GM21447 (cell line): ENCODE measurements around the gene BCO2.
A peak's percentile ranks its signal among the peaks of the same experiment; 100 is the strongest.
"Not testable (repeated sequence)": the region's sequence is repeated elsewhere in the genome, so short reads cannot be mapped to it uniquely, and the experiment has no call there.

Experiments used
- ATAC-seq: cut with Tn5 transposase; IDR thresholded peaks from one replicate; pipeline ENCODE4 v1.9.1; 2021; ENCODE audit not compliant: unreplicated experiment

BCO2 gene

DNA sequence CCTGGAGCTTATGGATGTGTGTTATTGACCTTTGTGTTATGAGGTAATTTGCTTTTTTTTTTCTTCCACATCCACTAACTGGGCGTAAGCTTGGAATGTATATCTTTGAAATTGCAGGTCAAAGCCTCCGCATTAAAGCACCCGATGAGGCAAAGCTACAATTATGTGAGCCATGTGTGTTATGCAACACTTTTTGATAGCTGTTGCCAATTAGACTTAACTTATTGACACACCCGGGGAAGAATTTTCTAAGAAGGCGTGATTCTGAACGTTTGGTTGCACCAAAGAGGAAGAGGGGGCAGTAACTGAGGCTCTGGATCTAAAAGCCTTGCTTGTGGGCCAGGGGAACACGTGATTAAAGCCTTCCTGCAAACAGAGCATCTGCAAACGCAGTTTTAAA, 8.8 kb upstream of the BCO2 start:
- no peak for ATAC-seq

- ATAC-seq, result no peak
These were observed 8.2 kb upstream of the BCO2 start, which contains the start of gene TEX12 for GRCh38 chr11:112167145-112167544. TEX12 (plus strand) TSS chr11:112167372; CDS start chr11:112169269, 1,897 bp downstream.

DNA sequence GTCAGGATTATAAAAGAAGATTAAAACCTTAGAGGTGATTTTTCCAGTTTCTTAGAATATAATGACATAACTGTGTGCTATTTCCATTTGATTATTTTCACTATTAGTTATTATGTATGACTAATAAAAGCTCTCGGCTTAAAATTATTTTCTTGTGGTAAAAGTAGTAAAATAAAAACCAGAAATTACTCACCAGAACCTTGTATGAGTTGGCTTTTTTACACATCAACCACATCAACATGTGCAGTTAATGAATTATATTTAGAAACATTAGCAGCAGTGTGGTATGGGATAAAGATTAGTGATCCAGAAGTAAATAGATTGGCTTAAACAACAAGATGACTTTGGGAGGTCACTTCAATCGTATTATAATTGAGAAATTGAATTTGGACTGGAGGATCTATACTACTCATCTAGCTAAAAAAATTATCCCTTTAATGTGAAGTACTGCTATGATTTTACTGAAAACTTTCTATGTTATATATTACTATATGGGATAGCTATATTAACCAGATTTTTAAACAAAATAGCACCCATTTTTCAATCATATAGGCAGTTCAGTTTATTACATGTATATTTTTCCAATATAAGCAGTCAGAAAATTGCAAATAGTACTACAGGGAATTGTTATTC, 2.8 kb upstream of the BCO2 start:
- ATAC-seq, result no peak

GRCh38 chr11:112173152-112173551, 2.2 kb upstream of the BCO2 start:
- ATAC-seq, result no peak

DNA sequence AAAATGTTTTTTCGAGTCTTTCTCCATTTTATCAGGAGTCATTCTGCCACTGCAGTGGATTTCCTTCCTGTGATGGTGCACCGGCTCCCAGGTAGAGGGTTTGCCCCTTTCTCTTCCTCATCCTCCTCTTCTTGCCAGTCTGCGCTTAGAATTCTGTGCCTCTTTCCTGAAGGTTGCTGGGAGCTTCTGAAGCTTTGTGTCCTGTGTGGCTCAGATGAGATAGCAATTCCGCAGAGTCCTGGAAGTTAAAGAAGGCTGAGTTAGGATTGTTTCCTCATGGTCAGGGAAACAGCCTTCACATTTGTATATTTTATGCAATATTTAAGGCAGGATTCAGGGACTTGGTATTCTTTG, 264 bp downstream of the BCO2 start:
- ATAC-seq, result no peak

DNA sequence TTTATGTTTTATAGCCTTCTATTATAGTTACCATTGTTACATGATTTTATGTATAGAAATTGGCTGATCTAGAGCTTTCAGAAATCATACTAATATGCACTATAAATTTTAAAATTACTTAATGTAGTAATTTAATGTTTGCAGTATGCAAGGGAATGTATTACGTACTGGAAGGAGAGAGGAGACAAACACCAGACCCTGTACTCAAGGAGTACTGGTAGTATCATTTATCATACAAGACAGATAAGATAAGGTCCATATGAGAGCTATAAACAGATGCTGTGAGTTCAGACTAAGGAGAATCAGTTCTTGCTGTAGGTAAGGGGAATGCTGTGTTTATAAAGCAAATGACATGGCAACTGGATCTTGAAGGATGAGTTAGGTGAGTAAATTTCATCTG, 765 bp downstream of the BCO2 start:
- ATAC-seq, result no peak

- ATAC-seq, result no peak
These were observed 2.3 kb downstream of the BCO2 start for GRCh38 chr11:112177589-112177988.

DNA sequence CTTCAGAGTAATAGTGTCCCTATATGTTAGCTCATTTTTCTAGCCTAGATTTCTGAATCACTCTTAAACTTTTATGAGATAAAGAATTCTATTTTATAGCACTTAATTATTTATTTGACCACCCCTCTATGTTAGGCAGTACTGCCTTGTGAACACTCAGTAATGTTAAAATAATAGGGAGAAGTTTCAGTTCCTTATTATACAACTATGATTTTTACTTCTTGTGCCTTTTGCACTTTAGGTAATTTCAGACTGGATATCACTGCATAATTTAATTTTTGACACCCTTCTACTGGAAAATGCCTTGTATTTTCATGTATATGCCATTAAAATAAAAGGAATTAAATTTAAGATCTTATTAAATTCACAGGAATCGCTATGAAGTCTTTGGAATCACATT, 3.1 kb downstream of the BCO2 start:
- no peak for ATAC-seq

- no peak for ATAC-seq
These were observed 3.6 kb downstream of the BCO2 start for GRCh38 chr11:112178936-112179335.

- peak; percentile 75 for ATAC-seq
These were observed 4.3 kb downstream of the BCO2 start for GRCh38 chr11:112179601-112180000.

GRCh38 chr11:112182867-112183266, 7.6 kb downstream of the BCO2 start:
- no peak for ATAC-seq

DNA sequence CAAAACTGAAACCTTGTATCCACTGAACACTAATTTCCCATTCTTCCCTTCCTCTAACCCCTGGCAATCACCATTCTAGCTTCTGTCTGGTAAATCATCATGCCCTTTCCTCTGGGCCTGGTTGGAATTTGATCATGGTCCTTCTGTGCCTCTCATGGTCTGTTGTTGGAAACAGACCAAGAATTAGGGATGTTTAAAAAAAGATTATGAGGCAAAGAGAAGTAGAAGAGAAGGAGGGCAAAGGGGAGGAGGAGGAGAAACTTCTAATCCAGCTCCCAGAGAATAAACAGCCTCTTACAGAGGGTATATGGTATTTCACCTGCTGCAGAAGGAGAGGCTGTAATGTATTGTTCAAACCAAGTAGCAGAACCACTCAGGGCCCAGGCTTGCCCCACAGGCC, 10.6 kb downstream of the BCO2 start:
- ATAC-seq, result no peak

DNA sequence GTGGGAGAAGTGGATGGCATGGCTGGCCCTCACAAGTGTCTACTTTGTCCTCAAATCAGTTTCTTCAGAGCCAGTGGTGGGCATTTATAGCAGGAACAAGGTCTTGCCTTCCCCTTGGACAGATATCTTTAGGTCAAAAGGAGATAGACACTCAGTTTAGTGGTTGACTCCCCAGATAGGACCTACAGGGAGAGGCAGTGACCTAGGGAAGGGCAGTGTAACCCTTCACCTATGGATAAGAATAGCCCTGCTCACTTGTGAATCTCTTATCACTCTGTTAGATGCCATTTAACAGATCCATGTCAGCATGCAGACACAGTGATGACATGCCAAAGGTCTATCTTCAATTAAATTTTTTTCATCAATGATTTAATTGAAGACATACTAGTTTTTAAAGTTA, 11.0 kb downstream of the BCO2 start:
- no peak for ATAC-seq

- ATAC-seq, result not testable (repeated sequence)
These were observed 19.8 kb downstream of the BCO2 start for GRCh38 chr11:112195113-112195512.

GRCh38 chr11:112195951-112196351, 20.6 kb downstream of the BCO2 start:
- ATAC-seq, result no peak

- no peak for ATAC-seq
These were observed 21.3 kb downstream of the BCO2 start for GRCh38 chr11:112196519-112197087.

DNA sequence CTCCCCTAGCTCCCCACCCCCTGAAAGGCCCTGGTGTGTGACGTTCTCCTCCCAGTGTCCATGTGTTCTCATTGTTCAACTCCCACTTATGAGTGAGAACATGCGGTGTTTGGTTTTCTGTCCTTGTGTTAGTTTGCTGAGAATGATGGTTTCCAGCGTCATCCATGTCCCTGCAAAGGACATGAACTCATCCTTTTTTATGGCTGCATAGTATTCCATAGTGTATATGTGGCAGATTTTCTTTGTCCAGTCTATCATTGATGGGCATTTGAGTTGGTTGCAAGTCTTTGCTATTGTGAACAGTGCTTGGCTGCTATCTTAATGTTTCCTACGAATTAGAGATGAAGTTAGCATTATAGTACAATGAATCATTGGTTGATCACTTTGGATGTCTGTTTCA, 23.8 kb downstream of the BCO2 start:
- not testable (repeated sequence) for ATAC-seq

DNA sequence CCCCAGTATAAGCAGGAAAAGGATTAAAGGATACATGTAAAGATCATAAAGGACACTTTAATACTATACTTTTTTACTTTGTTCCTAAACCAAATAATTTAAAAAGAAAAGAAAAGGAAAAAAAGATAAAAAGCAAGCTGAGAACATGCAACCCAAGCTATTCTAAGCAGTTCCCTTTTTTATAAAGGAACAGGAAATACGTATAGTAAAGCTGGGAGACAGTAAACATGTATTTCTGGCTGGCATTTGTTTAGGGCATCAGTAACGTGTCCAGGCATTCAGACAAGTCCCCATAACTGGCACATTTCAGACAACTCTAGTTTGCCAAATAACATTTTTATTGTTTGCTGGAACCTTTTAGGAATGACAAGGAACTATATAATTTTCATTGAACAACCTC, 24.9 kb downstream of the BCO2 start:
- no peak for ATAC-seq

DNA sequence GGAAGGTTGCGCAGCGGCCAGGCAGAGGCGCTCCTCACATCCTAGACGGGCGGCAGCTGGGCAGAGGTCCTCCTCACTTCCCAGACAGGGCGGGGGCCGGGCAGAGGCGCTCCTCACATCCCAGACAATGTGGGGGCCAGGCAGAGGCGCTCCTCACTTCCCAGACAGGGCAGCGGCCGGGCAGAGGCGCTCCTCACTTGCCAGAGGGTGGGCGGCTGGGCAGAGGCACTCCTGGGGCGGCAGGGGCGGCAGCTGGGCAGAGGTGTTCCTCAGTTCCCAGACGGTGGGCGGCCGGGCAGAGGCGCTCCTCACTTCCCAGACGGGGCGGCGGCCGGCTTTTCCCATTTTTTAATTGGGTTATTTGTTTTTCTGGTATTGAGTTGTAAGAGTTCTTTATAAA, 30.8 kb downstream of the BCO2 start:
- no peak for ATAC-seq

GRCh38 chr11:112210890-112211289, 35.6 kb downstream of the BCO2 start:
- no peak for ATAC-seq

GRCh38 chr11:112211536-112211935, 36.2 kb downstream of the BCO2 start:
- no peak for ATAC-seq

GRCh38 chr11:112212290-112212689, 37.0 kb downstream of the BCO2 start:
- ATAC-seq, result no peak

GRCh38 chr11:112212710-112213109, 37.4 kb downstream of the BCO2 start:
- ATAC-seq, result no peak
